HG03139 (cell line): ENCODE results near the gene RENBP.

Experiments used
- ATAC-seq: cut with Tn5 transposase; IDR thresholded peaks from one replicate; pipeline ENCODE4 v1.9.1; 2021; ENCODE audit not compliant: unreplicated experiment

Gene RENBP

DNA sequence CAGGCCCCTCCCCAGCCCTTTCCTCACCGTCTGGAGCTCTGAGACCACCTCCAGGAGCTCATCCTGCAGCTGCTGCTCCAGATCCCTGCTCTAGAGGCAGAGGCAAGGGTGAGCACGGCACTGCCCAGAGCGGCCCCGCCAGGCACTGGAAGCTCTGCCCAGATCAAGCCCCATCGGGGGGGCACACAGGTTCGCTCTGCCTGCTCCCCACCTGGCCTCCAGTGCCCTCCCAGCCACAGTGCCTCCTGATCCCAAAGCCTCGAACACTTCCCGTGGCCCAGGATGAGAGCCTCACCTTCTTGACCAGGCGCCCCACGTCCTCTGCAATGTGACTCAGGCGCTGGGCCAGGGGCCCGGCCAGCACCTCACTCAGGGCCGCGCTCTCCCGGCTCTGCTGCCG is 23.4 kb downstream of the RENBP start:
- no peak for ATAC-seq

DNA sequence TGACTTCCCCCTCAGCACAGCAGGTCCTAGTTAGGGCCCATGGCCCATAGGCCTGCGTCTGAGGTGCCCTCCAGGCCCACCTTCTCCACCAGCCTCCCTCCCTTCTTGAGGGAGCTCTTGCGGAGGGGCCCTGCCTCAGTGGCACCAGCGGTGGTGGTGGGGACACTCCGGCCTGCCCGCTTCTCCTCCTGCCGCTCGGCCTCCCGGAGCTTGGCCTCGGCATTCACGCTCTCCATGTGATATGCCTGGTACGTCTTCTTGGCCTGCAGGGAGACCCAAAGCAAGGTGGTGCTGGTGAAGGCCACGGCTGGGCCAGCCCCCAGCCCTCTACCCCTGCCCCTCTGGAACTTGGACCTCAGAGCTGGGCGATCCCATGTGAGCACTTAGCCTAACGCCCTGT is 23.9 kb downstream of the RENBP start:
- ATAC-seq: no peak

DNA sequence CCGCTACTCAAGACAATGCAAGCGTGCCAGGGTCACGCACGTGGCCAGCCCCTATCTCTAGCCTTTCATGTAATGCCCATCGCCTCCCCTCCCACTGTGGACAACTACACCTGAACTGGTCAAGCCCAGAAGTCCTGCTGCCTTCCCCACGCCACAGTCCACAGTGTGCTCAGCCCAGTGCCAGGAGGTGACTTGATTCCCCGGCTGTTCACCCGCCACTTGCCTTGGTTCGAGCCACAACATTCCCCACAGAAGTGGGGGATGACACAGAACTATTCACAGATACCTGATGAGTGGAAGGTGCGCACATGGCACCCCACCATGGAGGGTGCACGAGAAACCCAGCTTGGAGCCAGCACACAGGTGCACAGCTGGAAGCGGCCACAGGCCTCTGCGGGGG is 25.2 kb downstream of the RENBP start:
- no peak for ATAC-seq

DNA sequence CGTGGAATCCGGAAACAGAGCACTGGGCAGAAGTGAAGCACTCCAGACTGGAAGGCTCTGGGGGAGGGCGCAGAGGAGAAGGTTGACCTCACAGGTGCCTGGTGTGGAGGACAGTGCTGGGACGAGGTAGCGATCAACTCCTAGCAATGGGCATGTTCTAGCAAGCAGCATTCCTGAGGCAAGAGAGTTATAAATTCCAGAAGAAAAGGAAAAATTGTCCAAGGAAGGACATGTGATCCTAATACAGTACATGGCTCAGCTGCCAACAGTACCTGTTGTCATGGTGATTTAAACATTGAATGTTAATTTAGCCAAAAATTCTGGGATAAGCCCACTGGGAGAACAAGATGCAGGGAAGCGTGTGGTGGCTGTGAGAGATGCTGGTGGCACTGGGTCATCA is 26.6 kb downstream of the RENBP start:
- no peak for ATAC-seq

DNA sequence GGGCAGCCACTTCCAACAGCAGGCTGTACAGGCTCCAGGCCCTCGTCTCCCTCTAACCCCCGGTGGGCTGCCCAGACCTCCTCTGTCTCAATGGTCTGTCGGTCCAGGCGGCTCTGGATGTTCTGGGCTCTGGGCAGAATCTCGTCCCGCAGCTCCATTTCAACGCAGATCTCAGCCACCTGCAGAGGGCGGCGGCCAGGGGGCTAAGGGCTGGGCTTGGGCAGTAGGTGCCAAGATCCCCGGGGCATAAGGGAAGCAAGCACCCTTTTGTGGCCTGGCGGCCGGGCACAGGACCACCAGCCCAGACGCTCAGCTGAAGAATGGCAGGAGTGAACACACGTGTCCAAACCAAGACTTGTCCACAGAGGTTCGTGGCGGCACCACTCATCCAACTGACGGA is 30.7 kb downstream of the RENBP start:
- no peak for ATAC-seq

DNA sequence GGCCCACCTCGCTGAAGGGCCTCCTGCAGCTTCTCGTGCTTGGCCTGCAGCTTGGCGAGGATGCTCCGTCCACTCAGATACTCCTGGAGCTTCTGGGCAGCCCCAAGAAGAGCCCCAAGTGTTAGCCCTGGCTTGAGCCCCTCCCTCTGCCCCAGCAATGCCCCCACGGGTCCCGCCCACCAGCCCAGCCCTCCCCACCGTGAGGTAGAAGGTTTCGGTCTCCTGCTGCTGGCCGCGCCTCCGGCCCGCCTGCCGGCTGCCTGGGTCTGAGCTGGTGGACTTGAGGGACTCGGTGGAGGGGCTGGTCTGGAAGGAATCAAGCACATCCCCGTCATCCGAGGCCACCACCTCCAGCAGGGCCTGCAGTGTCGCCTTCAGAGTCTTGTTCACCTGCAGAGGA is 31.2 kb downstream of the RENBP start:
- ATAC-seq: no peak

DNA sequence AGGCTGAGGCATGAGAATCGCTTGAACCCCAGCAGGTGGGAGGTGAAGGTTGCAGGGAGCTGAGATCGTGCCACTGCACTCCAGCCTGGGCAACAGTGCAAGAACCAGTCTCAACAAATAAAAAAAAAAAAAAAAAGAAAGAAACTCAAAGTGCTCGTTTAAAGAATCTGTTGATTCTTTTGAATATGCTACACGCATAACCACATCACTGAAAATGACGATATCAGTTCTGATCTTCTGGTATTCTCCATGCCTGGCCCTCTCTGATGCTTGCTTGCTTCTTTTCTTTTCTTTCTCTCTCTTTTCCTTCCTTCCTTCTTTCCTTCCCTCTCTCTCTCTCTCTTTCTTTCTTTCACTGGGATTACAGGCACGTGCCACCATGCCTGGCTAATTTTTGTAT is 32.6 kb downstream of the RENBP start:
- no peak for ATAC-seq

DNA sequence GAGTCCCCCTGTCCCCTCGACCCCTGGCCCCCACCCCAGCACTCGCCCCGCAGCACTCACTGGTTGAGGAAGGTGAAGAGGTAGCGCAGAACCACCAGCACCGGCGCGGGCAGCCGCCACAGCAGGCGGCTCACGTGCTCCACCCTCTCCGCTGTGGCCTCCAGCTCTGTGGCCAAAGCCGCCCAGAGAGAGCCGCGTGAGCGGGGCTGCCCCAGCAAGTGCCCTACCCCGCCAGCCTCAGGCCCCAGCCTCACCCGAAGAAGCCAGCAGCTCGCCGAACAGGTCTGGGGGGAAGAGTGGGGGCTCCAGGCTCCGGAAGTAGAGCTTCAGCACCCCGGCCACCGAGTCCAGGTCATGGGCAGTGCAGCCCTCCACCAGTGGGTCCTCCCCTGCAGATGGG is 34.0 kb downstream of the RENBP start:
- no peak for ATAC-seq

DNA sequence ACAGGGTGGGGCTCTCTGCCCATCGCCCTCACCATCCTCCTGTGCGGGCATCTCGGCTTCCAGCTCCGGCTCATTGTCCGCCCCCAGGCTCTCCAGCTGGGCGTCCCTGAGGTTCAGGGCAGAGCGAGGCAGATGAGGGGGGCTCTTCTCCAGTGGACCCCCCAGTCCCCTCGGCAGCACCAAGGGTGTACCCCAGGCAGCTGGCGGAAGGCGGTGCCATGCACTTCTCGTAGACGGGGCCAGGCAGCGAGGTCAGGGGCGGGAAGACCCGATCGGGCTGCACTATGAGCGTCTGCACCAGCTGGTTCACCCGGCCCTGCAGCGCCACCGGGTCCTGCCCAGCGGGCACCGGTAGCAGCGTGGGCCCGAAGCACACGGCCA is 34.5 kb downstream of the RENBP start:
- no peak for ATAC-seq

DNA sequence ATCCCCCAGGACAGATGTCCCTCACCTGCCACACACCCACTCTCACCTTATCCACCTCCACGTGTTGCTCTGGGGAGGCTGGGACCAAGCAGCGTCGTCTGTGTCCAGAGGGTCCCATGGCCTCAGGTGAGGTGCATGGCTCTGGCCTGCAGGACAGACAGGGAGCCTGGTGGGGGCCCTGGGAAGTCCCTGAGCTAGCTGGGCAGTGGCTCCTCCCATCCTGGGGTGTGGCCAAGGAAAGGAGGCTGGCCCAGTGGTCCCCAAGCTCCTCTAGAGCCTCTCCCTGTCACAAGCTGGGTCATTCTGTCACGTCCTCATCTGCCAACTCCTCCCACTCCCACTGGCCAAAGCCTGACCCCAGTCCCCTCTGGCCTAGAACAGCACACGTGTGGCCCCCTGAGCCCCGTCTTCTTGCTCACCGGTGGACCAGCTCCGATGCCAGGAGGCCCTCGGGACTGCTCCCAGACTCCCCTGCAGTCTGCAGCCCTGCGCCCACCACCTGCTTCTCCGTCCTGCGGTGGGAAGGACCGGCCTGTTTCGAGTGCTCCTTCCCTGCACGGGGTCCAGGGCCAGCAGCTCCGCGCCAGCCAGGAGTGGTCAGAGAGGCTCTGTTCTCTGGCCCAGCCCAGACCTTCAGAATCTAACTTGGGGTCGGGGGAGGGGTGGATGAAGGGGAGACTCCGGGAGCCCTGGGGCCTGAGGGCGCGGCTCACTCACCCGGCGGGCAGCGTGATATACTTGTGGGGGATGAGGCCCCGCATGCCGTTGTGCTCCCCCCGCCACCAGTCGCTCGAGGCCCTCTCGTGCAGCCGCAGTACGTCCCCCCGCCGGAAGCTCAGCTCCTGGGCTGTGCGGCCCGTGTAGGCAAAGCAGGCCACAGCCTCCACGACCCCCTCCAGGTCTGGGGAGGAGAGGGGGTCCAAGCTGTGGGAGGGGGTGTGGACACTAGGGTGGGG is 35.1 kb downstream of the RENBP start:
- no peak for ATAC-seq

DNA sequence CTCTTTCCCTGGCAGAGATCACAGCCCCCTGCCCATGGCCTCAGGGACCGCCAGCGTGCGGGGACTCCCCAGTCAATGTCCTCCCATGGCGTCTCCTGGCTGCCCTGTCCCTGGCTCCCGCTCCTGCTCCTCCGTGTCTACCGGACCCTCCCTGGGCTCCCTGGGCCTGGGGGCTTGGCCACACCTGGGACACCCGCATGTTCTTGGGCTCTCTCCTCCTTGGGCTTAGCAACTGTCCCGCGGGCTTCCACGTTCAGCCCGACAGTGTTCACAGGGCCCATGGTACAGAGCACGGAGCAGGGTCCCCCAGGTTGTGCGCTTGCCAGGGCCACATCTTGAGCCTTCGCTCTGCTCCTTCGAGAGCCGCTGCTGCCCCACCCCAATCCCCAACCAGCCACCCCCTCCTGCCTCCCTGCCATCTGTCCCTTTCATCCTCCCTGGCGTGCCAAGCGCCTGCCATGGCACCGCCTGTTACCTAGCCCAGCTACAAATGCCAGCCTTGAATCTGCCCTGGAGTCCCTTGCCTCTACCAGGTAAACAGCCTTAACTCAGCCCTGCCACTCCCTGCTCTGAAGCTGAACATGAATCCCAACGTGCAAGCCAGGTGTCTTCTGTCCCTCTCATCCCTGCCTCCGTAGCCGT is 36.1 kb downstream of the RENBP start:
- ATAC-seq: no peak

DNA sequence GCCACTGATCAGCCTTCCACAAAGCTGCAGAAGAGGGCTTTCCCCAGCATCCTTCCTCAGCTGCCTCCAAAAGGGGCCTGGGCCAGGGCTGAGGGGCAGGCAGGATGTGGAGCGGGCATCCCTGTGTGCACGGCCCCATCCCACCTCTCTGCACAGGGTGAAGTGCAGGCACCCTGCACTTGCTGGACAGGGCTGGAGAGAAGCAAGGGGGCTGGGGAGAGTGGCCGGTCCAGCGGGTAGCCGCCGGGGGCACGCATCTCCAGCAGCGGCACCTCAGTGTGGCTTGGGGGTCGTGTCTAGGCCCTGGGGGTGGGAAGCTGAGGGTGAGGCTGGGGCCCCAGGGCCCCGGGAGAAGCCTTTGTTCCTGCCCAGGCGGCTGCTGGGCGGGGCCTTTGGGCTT is 37.0 kb downstream of the RENBP start:
- no peak for ATAC-seq

DNA sequence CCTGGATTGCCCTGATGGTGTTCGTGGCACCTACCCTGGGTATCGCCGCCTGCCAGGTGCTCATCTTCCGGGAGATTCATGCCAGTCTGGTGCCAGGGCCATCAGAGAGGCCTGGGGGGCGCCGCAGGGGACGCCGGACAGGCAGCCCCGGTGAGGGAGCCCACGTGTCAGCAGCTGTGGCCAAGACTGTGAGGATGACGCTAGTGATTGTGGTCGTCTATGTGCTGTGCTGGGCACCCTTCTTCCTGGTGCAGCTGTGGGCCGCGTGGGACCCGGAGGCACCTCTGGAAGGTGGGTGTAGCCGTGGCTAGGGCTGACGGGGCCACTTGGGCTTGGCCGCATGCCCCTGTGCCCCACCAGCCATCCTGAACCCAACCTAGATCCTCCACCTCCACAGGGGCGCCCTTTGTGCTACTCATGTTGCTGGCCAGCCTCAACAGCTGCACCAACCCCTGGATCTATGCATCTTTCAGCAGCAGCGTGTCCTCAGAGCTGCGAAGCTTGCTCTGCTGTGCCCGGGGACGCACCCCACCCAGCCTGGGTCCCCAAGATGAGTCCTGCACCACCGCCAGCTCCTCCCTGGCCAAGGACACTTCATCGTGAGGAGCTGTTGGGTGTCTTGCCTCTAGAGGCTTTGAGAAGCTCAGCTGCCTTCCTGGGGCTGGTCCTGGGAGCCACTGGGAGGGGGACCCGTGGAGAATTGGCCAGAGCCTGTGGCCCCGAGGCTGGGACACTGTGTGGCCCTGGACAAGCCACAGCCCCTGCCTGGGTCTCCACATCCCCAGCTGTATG is 38.1 kb downstream of the RENBP start:
- ATAC-seq: no peak

DNA sequence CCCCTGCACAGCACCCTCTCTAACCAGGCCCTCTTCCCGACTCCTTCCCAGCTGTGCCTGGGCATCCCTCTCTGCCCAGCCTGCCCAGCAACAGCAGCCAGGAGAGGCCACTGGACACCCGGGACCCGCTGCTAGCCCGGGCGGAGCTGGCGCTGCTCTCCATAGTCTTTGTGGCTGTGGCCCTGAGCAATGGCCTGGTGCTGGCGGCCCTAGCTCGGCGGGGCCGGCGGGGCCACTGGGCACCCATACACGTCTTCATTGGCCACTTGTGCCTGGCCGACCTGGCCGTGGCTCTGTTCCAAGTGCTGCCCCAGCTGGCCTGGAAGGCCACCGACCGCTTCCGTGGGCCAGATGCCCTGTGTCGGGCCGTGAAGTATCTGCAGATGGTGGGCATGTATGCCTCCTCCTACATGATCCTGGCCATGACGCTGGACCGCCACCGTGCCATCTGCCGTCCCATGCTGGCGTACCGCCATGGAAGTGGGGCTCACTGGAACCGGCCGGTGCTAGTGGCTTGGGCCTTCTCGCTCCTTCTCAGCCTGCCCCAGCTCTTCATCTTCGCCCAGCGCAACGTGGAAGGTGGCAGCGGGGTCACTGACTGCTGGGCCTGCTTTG is 38.9 kb downstream of the RENBP start:
- no peak for ATAC-seq

DNA sequence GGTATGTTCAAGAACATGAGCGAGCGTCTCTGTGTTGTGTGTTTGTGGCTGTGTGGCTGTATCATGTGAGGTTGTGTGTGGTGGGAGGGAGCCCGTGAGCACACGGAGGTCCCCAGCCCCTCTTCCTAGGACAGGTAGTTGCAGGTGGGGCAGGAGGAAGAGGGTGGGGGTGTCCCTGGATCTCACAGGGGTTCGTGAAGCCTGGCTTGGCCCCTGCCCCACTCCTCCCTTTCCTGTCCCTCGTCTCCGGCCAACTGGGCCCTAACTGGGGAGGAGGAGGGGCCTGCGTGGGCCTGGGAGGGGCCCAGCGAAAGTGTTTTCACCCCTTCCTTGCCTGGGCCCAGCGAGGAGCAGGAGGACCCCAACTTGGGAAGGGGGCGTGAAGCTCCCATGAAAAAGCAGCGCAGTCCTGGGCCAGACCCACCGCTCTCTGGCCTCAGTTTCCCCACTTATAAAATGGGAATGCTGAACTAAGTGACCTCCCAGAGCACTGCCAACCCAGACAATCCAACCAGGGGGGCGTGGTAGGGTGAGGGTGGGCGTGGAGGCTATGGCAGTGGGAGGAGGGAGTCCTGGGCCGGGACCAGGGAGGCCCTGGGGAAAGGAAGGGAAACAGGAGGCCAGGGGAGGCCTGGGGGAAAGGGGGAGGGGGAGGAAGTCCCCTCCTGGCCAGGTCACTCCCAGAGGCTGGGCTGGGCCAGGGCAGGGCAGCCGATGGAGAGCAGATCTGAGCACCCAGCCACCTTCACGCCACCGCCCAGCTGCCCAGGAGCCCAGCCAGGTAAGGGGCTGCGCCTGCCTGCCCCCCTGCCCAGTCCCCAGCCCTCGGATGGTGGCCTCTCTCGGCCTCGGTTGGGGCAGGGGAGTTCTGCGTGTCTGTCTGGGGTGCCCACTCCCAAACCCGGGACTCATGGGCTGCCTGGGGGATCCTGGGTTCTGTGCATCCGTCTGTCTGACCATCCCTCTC is 40.2 kb downstream of the RENBP start, which contains the start of gene AVPR2:
AVPR2 (plus strand) TSS at position 683 of the 967 bp plus-strand sequence. CDS start 473 bp downstream, outside the sequence.
- ATAC-seq: no peak

DNA sequence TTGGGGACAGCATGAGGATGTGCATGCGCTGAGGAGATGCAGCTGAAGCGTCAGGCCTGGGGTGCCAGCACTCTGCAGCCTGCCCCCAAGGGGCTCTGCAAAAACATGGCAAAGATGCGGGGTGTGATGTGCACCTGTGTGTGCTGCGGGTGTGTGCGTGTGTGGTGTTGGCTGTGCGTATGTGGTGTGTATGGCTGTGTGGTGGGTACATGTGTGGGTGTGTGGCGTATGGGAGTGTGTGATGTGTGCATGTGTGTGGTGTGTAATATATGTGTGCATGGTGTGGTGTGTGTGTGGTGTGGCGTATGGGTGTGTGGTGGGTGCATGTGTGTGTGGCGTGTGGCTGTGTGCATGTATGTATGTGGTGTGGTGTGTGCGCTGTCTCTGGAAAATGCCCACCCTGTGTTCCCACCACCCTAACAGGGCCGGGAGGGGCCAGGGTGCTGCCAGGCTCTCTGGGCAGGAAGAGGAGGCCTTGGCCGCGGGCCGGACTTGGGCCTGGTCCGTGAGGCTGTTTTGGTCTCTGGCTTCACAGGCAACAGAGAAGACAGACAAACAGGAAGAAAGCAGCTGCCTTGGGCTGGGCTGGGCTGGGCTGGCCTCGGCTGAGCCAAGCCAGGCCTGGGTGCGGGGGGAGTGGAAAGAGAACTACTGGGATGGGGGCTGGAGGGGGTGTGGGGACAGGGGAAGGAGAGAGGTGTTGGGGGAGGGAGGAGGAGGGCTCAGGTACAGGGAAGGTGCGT is 41.0 kb downstream of the RENBP start:
- no peak for ATAC-seq

DNA sequence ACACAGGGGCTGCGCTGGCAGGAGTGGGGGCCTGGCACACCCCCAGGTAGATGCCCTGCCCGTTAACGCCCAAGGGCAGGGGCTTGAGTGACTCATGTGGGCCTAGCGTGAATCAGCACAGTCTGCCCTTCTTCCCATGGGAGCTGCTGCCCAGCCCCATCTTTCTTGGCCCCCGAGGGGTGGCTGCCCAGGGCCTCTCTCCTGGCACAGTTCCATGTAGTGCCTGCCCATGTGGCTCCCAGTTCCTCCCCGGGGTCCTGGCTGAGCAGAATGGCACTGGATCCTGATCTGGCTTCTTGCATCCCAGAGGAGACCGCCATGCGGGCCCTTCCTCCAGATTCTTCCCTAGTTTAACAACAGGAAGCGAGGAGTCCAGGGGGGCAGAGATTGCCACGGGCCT is 42.1 kb downstream of the RENBP start:
- no peak for ATAC-seq

DNA sequence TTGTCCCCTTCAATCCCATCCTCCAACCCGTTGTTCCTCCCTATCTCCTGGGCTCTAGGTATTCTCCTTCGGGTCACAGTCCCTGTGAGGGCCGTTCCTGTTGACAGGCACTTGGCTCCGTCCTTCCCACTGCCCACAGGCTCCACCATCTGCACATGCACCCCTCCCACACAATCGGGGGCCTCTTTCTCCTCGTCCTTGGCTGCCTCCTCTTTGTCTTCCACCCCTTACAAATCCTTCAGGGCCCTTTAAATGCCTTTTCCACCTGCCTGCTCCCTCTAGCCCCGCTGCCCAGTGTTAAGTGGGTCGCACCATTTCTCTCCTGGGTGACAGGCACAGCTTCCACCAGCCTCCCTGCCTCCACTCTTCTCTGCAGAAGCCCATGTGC is 42.7 kb downstream of the RENBP start:
- ATAC-seq: no peak
